ENCODE data around the gene TMEM232.
A peak's percentile ranks its signal among the peaks of the same experiment; 100 is the strongest.

The TMEM232 gene

GRCh38 chr5:110398951-110399350 lies 327.5 kb downstream of the TMEM232 start:
- Histone ChIP-seq H3K27me3 (ENCODE audit: insufficient read depth, low read length) (no peaks in the 10 kb centered on the region), H3K36me3 (ENCODE audit: insufficient read depth, low read length) (no peaks in the 10 kb centered on the region), H3K4me1 (ENCODE audit: insufficient read depth, low read length) (no peaks in the 10 kb centered on the region), H3K9me3 (ENCODE audit: insufficient read depth, low read depth, low read length) (no peaks in the 10 kb centered on the region), H3K9ac (ENCODE audit: low read depth, low read length) (no peak overlapping the region), H3K4me3 (ENCODE audit: low read length) (no peak overlapping the region), H3K27ac (ENCODE audit: low read depth, low read length) (no peak overlapping the region)
- 100% methylated on average over 2 of the region's 2 CpGs for WGBS

- Histone ChIP-seq H3K9ac (ENCODE audit: low read depth, low read length) (no peak overlapping the region), H3K4me3 (ENCODE audit: low read length) (no peak overlapping the region), H3K27ac (ENCODE audit: low read depth, low read length) (no peak overlapping the region), H3K4me1 (ENCODE audit: insufficient read depth, low read length) (no peaks in the 10 kb centered on the region), H3K9me3 (ENCODE audit: insufficient read depth, low read depth, low read length) (no peaks in the 10 kb centered on the region), H3K36me3 (ENCODE audit: insufficient read depth, low read length) (no peaks in the 10 kb centered on the region), H3K27me3 (ENCODE audit: insufficient read depth, low read length) (no peaks in the 10 kb centered on the region)
- WGBS, result no CpG with 5 or more reads among the region's 1 CpG
Measured at GRCh38 chr5:110397281-110397680, 329.2 kb downstream of the TMEM232 start.

- Histone ChIP-seq H3K9me3 (ENCODE audit: insufficient read depth, low read depth, low read length) (no peaks in the 10 kb centered on the region), H3K27me3 (ENCODE audit: insufficient read depth, low read length) (no peaks in the 10 kb centered on the region), H3K9ac (ENCODE audit: low read depth, low read length) (no peak overlapping the region), H3K27ac (ENCODE audit: low read depth, low read length) (no peak overlapping the region), H3K4me1 (ENCODE audit: insufficient read depth, low read length) (peaks cover 15% of the 10 kb centered on the region), H3K4me3 (ENCODE audit: low read length) (no peak overlapping the region), H3K36me3 (ENCODE audit: insufficient read depth, low read length) (no peaks in the 10 kb centered on the region)
Measured at GRCh38 chr5:110386782-110387181, 339.7 kb downstream of the TMEM232 start.

GRCh38 chr5:110383231-110383630 lies 343.2 kb downstream of the TMEM232 start:
- Histone ChIP-seq H3K9me3 (ENCODE audit: insufficient read depth, low read depth, low read length) (no peaks in the 10 kb centered on the region), H3K9ac (ENCODE audit: low read depth, low read length) (no peak overlapping the region), H3K36me3 (ENCODE audit: insufficient read depth, low read length) (no peaks in the 10 kb centered on the region), H3K27me3 (ENCODE audit: insufficient read depth, low read length) (no peaks in the 10 kb centered on the region), H3K4me1 (ENCODE audit: insufficient read depth, low read length) (peaks cover 14% of the 10 kb centered on the region), H3K4me3 (ENCODE audit: low read length) (no peak overlapping the region), H3K27ac (ENCODE audit: low read depth, low read length) (no peak overlapping the region)

GRCh38 chr5:110377943-110378342 lies 348.5 kb downstream of the TMEM232 start:
- Histone ChIP-seq H3K4me3 (ENCODE audit: low read length) (no peak overlapping the region), H3K27ac (ENCODE audit: low read depth, low read length) (peak overlapping the region; percentile 6; the same call in 1 of the 2 replicates), H3K27me3 (ENCODE audit: insufficient read depth, low read length) (no peaks in the 10 kb centered on the region), H3K4me1 (ENCODE audit: insufficient read depth, low read length) (peaks cover 22% of the 10 kb centered on the region; the same call in 1 of the 2 replicates), H3K9me3 (ENCODE audit: insufficient read depth, low read depth, low read length) (no peaks in the 10 kb centered on the region), H3K9ac (ENCODE audit: low read depth, low read length) (no peak overlapping the region), H3K36me3 (ENCODE audit: insufficient read depth, low read length) (no peaks in the 10 kb centered on the region)
- 64% methylated on average over 1 of the region's 1 CpG for WGBS

- no peaks in the 10 kb centered on the region for H3K9me3 ChIP-seq (ENCODE audit: insufficient read depth, low read depth, low read length)
- H3K27ac ChIP-seq (ENCODE audit: low read depth, low read length), result peak overlapping the region; percentile 6; the same call in 1 of the 2 replicates
- H3K4me1 ChIP-seq (ENCODE audit: insufficient read depth, low read length), result peaks cover 22% of the 10 kb centered on the region; the same call in 1 of the 2 replicates
- no peaks in the 10 kb centered on the region for H3K36me3 ChIP-seq (ENCODE audit: insufficient read depth, low read length)
- WGBS, result 84% methylated on average over 2 of the region's 2 CpGs
- no peak overlapping the region for H3K4me3 ChIP-seq (ENCODE audit: low read length)
- H3K27me3 ChIP-seq (ENCODE audit: insufficient read depth, low read length), result no peaks in the 10 kb centered on the region
- H3K9ac ChIP-seq (ENCODE audit: low read depth, low read length), result no peak overlapping the region
Measured at GRCh38 chr5:110377361-110377760, 349.1 kb downstream of the TMEM232 start.

GRCh38 chr5:110376281-110376951 lies 350.1 kb downstream of the TMEM232 start:
- Histone ChIP-seq H3K27ac (ENCODE audit: low read depth, low read length) (no peak overlapping the region), H3K27me3 (ENCODE audit: insufficient read depth, low read length) (no peaks in the 10 kb centered on the region), H3K9ac (ENCODE audit: low read depth, low read length) (no peak overlapping the region), H3K4me1 (ENCODE audit: insufficient read depth, low read length) (peaks cover 22% of the 10 kb centered on the region; the same call in 1 of the 2 replicates), H3K36me3 (ENCODE audit: insufficient read depth, low read length) (no peaks in the 10 kb centered on the region), H3K9me3 (ENCODE audit: insufficient read depth, low read depth, low read length) (no peaks in the 10 kb centered on the region), H3K4me3 (ENCODE audit: low read length) (no peak overlapping the region)
- 94% methylated on average over 4 of the region's 4 CpGs for WGBS

GRCh38 chr5:110371725-110372041 lies 354.8 kb downstream of the TMEM232 start:
- H3K36me3 ChIP-seq (ENCODE audit: insufficient read depth, low read length), result no peaks in the 10 kb centered on the region
- H3K9me3 ChIP-seq (ENCODE audit: insufficient read depth, low read depth, low read length), result no peaks in the 10 kb centered on the region
- no peak overlapping the region for H3K9ac ChIP-seq (ENCODE audit: low read depth, low read length)
- H3K27ac ChIP-seq (ENCODE audit: low read depth, low read length), result no peak overlapping the region
- 93% methylated on average over 2 of the region's 3 CpGs for WGBS
- no peak overlapping the region for H3K4me3 ChIP-seq (ENCODE audit: low read length)
- H3K4me1 ChIP-seq (ENCODE audit: insufficient read depth, low read length), result peaks cover 3% of the 10 kb centered on the region; the same call in 1 of the 2 replicates
- H3K27me3 ChIP-seq (ENCODE audit: insufficient read depth, low read length), result no peaks in the 10 kb centered on the region

GRCh38 chr5:110371011-110371724 lies 355.3 kb downstream of the TMEM232 start:
- Histone ChIP-seq H3K27me3 (ENCODE audit: insufficient read depth, low read length) (no peaks in the 10 kb centered on the region), H3K4me1 (ENCODE audit: insufficient read depth, low read length) (no peaks in the 10 kb centered on the region), H3K9me3 (ENCODE audit: insufficient read depth, low read depth, low read length) (no peaks in the 10 kb centered on the region), H3K27ac (ENCODE audit: low read depth, low read length) (no peak overlapping the region), H3K4me3 (ENCODE audit: low read length) (no peak overlapping the region), H3K36me3 (ENCODE audit: insufficient read depth, low read length) (no peaks in the 10 kb centered on the region), H3K9ac (ENCODE audit: low read depth, low read length) (no peak overlapping the region)
- WGBS, result 92% methylated on average over 1 of the region's 1 CpG
